Measurements from ENCODE around the gene HOXB3.

DNA sequence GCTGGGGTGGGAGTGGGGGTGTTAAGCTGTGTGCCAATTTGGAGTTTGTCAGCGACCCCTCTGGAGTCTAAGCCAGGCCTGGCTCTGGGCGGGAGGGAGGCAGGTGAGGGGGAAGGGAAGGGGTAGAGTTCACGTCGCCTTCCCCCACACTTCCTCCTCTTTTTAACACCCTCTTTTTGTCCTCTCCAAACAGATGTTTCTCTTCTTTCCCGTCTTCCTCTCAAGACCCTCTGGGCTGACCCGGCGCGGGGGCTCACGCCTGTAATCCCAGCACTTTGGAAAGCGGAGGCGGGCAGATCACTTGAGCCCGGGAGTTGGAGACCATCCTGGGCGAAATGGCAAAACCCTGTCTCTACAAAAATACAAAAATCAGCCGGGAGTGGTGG is 62.5 kb downstream of the HOXB3 start:
- TF ChIP-seq, protein P1, sequence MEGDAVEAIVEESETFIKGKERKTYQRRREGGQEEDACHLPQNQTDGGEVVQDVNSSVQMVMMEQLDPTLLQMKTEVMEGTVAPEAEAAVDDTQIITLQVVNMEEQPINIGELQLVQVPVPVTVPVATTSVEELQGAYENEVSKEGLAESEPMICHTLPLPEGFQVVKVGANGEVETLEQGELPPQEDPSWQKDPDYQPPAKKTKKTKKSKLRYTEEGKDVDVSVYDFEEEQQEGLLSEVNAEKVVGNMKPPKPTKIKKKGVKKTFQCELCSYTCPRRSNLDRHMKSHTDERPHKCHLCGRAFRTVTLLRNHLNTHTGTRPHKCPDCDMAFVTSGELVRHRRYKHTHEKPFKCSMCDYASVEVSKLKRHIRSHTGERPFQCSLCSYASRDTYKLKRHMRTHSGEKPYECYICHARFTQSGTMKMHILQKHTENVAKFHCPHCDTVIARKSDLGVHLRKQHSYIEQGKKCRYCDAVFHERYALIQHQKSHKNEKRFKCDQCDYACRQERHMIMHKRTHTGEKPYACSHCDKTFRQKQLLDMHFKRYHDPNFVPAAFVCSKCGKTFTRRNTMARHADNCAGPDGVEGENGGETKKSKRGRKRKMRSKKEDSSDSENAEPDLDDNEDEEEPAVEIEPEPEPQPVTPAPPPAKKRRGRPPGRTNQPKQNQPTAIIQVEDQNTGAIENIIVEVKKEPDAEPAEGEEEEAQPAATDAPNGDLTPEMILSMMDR (optimal IDR thresholded peaks at IDR 0.05 in 1 of 3, IDR thresholded peaks at IDR 0.05 in 1 of 3, conservative IDR thresholded peaks at IDR 0.05 in 1 of 3; ENCODE audit: extremely low read depth in 1 of 3, insufficient read depth in 2 of 3, low read length in 3 of 3): no peak
- TF ChIP-seq EZH2 (IDR thresholded peaks at IDR 0.05; ENCODE audit: low read length): no peak
